NCI-H345 treated with DMSO at 0.1 percent for 48 hours (cell line): ENCODE data around the gene AATK.
A peak's percentile ranks its signal among the peaks of the same experiment; 100 is the strongest.

Experiments used
- DNase-seq: peaks from one replicate; lab custom pipeline; 2025; ENCODE audit not compliant: unreplicated experiment; lab: John Stamatoyannopoulos, UW

Gene AATK

DNA sequence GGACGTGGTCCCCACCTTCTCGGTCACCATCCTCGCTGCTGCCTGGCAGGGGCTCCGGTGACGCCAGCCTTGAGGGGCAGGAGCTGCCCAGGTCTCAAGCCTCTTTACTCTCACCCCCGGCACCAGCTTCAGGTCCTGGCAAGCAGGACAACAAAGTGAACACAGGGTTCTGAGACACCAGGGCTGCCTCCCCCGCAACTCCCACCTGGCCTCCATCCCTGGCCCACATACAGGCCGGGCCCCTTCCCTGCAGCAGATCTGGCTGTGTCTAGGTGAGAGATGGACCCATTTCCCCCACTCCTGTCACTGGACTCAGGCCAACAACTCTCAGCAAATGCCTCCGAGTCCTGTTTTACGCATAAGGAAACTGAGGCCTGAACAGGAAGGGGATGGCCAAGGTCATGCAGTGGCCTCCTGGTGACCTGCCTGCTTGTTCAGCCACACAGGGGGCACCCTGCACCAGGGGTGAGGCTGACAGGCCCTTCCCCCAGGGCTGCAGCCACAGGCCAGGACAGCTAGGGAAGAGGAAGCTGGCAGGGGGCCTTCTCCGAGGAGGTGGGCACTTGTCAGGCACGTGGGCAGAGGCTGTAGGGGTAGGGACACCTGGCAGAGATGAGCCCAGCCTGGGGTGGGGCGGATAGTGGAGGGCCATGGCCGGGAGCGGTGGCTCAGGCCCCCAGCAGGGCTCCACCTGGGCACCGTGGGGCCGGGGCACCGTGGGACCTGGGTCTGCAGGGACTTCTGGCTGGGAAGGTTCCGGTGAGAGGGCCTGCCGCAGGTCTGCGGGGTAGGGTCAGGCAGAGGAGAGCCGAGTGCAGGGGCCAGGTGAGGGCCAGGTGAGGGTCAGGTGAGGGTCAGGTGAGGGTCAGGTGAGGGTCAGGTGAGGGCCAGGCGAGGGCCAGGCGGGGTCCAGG lies 47.5 kb downstream of the AATK start:
- peak; percentile 17 for DNase-seq

DNA sequence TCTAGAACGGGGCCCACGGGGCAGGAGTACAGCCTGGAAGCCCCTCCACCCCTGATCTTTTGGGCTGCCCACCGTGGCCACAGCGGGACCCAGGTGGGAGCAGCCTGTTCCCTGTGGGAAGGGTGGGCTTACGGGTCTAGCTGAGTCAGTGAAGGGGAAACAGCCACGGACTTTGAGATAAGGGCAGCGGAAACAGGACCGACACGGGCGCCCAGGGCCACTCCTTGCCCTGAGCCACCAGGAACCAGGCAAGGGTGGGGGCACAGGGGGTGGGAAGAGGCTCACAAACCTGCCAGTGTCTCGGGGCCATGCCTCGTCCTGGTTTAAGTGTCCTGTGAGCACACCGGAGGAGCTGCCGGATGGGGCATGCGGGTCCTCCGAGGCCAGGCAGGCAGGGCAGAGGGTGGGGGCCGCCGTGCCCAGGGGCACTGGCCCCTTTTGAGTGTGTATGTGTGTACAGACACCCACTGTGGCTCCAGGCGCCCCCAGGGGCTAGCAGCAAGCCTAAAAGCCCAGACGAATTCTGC lies 48.3 kb downstream of the AATK start:
- DNase-seq = no peak

DNA sequence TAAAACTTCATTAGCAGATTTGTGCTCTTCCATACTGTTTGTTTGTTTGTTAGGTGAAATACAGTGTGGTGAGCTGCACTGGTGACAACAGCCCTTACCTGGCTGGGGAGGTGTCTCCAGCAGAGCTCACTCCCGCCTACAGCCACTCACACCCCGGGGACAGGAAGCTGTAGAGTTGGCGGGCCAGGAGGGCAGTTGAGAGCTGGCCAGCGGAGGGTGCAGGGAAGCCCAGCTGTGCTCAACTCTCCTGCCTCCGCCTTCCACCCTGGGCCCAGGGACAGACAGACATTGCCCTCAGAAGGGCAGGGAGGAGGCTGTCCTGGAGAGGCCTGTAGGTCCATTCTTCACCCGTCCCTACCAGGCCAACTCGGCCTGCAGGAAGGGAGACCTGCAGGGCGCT lies 49.3 kb downstream of the AATK start:
- no peak for DNase-seq

DNA sequence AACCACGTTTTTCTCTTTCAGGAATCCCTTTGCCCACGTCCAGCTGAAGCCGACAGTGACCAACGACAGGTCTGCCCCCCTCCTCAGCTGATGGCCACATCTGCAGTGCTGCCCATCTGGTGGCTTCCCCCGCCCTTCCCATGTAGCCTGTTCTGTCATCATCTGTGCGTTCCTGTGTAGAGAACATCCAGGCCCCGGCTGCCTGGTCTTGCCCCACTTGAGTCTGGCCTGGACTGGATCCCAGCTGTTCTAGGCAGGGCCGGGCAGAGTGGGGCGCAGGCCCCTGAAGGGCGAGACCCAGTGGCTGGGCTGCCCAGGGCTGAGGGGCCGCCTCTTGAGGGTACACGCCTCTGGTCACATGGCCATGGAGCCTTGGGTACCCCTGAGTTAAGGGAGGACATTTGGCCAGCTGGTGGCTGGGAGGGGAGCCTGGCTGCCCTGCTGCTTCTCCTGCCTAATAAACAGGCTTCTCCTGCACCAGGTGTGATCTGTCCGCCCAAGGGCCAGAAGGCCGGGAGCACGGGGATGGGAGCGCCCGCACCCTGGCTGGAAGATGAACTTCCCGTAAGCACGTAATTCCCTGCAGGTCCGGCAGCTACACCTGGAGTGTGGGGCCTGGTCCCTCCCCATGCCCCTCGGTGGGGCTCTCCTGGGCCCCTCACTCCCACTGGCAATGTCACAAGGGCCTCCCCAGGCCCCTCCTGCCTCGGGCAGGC lies 50.1 kb downstream of the AATK start:
- DNase-seq = no peak

DNA sequence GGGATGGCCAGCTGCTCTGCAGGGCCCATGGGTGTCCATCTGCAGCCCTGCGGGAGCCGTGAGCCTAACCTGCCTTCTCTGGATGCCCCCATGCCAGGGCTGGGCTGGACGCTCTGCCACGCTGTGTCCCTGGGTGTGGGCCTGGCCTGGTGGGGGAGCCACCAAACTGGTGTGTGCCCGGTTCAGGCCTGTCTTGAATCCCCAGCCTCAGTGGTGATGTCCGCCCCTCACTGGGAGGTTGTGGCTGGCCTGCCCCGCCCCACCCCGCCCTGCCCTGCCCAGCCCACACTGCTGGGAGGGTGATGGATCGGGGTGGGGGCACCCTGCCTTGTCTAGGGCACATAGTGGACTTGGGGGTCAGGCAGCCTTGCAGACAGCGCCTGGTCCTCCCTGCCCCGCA lies 50.8 kb downstream of the AATK start:
- DNase-seq = no peak

DNA sequence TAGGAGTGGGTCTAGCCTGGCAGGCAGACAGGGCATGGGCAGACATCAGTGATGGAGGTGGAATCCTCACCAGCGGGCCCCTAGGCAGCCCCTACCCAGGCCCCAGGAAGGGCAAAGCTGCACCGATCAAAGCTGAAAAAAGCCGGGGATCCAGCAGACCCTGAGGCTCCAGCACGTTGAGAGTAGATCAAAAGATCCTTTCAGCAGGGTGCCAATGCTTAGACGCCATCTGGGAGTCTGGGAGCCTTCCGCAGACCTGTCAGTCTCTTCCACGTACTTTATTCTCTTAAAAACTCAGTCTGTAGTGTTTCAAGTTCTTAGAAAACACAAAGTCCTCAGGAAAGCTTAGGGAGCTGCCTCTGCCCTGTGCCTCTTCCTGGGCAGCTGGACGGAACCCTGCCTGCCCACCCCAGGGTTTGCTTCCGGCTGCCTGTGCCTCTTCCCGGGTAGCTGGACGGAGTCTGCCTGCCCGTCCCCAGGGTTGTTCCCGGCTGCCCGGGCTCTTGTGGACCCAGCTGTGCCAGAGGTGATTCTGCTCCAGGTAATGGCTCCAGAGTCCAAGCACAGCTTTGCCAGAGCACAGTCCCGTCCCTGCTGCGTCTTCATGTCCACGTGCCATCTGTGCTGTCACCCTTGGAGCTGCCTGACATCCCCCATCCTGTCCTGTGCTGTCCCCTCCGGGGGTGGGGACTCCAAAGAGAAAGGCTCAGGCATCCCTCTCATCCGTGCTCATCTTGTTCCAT lies 51.5 kb downstream of the AATK start:
- DNase-seq = no peak

DNA sequence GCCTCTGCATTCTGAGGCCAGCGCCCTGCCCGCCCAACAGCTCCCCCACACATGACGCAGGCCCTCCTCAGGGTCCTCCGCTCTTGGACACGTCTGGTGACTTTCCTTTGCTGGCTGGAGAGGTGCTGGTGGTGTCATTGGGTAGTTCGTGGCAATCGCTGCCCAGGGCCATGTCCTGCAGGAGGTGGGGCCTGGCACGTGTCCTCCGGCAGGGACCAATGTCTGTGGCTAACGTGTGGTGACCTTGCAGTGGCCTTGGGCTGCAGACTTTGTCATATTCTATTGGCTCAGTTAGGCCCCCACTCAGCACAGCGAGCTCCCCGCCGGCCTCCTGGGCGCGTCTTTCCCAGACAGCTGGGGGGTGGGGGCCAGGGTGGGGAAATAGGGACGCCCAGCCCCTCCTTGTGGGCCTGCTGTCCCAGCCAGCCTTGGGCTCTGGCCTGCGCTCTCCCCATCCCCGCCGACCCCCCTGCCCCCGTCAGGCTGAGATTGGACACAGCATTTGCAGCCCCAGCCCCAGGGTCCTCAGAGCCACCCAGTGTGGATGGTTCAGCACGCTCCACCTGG lies 52.8 kb downstream of the AATK start:
- no peak for DNase-seq

DNA sequence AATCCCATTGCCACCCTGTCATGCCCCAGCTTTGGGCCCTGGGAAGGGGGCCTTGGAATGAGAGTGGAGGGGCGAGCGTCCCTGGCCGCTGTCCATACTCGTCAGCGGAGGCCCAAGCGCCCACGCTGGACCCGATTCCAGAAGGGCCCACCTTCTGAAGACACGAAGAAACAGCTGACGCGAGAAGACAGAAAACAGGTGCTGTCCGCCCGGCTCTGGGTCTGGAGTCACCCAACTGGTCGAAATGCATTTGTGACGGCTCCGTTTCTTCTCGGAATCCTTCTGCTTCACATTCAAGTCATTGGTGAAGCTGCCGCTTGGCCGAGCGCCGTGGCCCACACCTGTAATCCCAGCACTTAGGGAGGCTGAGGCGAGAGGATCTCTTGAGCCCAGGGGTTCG lies 53.6 kb downstream of the AATK start:
- no peak for DNase-seq

DNA sequence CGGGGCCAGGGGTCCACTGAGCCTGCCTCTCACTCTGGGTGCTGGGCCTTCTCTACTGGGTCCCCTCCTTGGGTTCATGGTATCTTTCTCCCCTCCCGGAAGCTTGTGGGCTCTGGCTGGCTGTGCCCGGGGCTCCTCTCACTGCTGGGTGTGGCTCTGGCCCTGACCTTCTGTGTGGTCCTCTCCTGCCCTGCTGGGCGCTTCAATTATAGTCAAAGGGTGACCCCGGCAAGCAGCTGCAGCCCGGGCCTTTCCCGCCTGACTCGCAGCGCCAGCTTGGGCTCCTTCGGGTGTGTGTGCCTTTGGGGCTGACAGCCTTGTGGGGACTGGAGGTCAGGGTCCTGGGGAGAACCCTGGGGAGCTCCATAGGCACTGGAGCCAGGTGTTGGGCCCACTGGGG lies 55.0 kb downstream of the AATK start:
- DNase-seq = no peak

DNA sequence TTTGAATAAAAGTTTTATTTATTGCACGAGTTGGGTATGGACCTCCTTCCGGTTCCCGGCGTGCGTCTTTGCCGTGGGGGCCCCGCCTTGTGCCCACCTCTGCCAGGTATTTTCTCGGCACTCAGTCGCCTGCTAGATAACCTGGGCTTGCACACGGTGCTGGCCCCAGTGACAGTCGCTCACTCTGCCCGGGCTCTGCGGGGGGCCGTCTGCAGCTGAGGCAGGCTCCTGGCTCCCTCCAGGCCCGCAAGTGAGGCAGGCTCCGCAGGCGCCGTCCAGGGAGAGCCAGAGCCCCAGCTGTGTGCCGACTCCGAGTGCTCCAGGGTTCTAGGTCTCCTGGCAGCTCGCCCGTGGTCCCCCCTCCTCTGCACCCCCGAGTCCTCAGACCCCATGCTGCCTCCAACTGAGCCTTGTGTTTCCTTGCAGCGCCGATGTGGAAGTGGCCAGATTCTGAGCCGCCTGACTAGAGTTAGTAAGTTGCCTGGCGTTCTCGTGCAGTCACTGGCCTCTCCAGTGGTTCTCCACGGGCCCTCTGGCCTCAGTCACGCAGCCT lies 55.5 kb downstream of the AATK start:
- DNase-seq = no peak

DNA sequence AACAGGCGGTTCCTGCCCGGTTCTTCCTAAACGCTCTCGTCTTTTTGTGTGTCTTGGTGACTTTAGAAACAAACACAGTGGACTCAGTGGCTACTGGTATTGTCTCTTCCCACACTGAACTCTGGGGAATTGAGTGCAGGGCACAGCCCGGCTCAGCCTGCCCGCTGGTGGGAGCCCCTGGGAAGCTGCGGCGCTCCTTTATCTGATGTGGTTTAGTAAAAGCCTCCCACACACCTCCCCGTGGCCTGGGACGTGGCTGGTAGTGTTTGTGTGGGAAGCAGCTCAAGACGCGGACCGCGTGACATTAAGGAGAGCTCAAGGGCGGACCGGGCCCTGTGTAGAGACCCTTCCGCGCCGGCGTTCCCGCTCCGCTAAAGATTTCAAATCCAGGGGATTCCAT lies 56.1 kb downstream of the AATK start:
- no peak for DNase-seq

DNA sequence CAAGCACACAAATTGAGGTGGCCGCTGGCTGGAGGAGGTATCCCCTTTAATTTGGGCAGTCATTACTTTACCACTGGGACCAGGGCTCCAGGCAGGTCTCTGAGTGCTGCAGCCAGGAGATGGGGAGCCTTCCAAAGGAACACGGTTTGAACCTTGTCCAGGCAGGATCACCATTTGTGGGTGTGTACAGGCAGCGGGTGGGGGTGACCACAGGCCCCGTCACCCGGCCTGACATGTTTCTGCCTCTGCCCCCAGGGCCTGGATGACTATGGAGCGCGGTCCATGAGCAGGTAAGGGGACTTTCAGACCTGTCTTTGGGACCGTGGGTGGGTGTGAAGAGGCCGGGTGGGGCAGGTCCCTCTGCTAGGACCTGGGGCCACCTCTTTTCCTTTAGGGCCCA lies 57.8 kb downstream of the AATK start:
- no peak for DNase-seq

DNA sequence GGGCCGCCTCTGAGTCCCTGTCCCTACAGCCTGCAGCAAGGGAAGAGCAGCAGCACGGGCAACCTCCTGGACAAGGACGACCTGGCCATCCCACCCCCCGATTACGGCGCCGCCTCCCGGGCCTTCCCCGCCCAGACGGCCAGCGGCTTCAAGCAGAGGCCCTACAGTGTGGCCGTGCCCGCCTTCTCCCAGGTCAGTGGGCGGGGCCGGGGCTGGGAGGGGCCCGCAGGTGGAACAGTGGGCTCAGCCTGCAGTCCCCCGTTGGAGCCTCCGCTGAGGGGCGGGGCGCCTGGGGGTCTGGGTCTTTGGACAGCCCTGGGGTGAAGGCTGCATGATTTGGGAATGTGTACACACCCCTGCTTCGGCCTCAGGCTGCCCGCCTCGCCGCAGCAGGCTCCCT lies 59.3 kb downstream of the AATK start:
- DNase-seq = no peak

DNA sequence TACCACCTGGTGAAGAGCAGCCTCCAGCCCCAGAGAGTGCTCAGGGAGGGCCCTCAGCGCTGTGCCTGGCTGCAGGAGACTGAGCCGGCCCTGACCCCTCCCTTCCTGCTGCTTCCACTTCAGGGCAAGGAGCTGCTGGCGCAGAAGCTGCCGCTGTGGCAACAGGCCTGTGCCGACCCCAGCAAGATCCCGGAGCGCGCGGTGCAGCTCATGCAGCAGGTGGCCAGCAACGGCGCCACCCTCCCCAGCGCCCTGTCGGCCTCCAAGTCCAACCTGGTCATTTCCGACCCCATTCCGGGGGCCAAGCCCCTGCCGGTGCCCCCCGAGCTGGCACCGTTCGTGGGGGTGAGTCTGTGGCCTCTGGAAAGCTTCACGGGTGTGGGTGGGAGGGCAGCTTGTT lies 62.6 kb downstream of the AATK start:
- no peak for DNase-seq

DNA sequence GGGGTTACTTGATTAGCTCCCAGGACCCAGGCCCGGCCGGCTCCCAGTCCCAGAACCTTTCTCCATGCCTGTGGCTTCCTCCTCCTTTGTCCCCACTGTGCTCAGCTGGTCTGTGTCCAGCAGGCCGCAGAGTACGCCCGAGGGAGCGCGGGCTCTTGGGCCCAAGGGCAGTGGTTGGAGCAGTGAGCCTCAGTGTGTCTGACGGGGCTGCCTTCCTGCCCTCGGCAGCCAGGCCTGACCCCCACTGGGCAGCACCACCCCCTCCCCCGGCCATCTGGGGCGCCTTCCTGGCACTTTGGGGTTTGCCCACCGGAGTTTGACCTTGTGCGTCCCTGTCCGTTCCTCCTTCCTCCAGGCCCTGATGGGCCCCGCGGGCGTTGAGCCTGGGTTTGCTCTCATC lies 63.2 kb downstream of the AATK start:
- no peak for DNase-seq

DNA sequence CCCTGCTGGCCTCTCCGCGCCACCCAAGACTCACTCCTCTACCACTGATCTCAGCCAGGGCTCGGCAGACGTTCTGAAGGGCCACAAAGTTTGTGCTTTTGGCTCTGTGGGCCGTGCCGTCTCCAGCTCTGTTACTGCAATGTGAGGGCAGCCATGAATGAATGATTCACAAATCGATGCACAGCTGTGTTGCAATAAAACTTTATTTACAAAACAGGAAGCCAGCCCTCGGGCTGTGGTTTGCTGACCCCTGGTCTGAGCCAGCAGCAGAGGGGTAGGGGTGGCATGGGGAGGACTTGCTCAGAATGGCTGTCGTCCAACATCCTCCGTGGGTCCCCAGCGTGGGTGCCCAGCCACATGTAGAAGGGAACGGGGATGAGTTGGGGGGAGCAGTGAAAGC lies 63.7 kb downstream of the AATK start:
- DNase-seq = no peak

DNA sequence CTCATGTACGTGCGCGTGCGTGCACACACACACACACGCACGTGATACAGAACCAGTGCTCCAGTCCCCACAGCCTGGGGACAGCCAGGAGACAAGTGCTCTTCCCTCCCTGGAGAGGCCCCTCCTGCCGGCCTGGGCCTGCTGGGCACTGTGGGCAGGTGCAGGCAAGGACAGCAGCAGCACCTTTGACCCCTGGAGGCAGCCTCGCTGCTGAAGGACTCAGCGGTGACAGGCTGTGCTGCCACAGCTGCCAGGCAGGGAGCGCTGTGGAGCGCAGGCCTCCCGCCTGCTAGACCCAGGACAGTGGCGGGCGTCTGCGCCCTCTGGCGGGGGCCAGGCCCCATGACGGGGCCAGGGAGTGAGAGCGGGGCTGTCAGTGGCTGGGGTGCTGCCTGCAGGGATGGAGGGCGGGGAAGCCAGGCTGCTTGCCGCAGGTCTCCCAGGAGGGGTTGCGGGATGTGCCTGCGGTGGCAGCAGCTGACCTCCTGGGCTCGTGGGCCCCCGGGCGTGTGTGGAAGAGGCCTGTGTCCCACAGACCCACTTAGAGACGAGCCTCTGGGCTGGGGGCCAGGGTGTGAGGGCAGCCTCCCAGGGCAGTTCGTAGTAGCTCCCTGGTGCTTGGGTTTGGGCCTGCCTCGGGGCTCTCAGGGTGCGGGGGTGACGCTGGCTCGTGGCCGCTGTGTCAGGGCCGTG lies 64.3 kb downstream of the AATK start:
- peak; percentile 77 for DNase-seq

DNA sequence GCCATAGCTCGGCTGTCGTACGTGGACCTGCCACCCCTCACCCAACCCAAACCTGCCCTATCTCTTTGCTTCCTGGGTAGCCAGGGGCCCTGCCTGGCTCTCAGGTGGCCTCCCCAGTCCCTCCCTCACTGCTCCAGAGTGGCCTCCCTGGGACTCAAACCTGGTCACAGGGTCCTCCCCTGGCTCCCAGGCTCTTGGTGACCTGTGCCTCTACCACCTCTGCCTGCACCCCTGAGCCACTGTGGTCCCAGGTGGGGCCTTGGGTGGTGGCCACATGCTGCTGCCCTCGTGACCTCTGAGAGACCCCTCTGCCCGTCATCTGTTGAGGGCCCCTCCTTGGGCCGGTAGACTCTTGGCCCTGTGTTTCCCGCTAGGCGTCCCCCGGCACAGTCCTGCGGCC lies 65.4 kb downstream of the AATK start:
- no peak for DNase-seq

DNA sequence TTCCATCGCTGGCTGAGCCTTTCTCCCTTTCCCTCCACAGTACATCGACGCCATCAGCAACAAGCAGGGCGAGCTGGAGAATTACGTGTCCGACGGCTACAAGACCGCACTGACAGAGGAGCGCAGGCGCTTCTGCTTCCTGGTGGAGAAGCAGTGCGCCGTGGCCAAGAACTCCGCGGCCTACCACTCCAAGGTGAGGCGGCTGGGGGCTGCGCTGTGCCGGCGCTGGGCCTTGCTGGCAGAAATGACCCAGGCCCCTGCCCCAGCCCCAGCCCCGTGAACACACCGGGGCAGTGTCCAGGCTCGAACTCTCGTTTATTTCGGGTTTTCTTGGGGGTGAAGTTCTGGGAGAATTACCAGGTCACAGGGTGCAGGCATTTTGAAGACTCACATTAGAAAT lies 66.1 kb downstream of the AATK start:
- DNase-seq = no peak

DNA sequence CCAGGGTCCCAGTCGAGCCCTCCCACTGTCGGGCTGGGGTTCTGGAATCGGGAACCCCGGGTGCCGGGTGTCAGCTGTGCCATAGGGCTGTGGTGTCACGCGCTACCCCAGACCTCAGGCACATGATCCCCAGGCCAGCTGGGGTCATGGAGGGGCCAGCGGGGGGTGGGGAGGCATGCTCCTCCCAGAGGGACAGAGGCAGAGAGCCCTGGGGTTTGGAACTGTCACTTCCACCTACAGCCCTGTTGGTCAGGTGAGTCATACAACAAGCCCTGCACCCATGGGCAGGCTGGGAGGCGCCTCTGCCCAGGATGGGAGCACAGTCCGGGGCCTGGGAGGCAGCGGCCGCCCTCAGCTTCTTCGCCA lies 68.1 kb downstream of the AATK start:
- DNase-seq = no peak
